ENCODE results near the gene MED4. TPM values are rescaled to one million over a fixed set of nuclear protein-coding genes. Genes with fewer than 3 reads are reported as not detected.

MED4 gene
- total RNA-seq, 4 donors from 2014 or later: 33.1 to 49.6 (median 37.7) TPM

GRCh38 chr13:48131533-48131932, 36.6 kb upstream of the MED4 start:
- DNase-seq (ENCODE audit: low spot score in 2 of 2): no peak
- TF ChIP-seq POLR2A (IDR thresholded peaks at IDR 0.05) (no peak), CTCF (IDR thresholded peaks at IDR 0.05) (no peak)
- 19 to 27% methylated on average over 2 of the region's 2 CpGs for WGBS, 2 donors
- no peak overlapping the region for H3K4me3 ChIP-seq (ENCODE audit: low read depth, poor library complexity, severe bottlenecking)
- intact Hi-C loops (cut with DNase I; ENCODE audit: low total_unique reads): no loop called here

- TF ChIP-seq CTCF (IDR thresholded peaks at IDR 0.05) (peak in 1 of 3 donors; percentile 15), POLR2A (IDR thresholded peaks at IDR 0.05) (no peak)
- WGBS, 2 donors: 15 to 18% methylated on average over 5 of the region's 5 CpGs
- no peak overlapping the region for H3K4me3 ChIP-seq (ENCODE audit: low read depth, poor library complexity, severe bottlenecking)
- DNase-seq (ENCODE audit: low spot score in 2 of 2): peak in 1 of 2 donors; percentile 64
- intact Hi-C loops (cut with DNase I; ENCODE audit: low total_unique reads): no loop called here
These were observed 32.3 kb upstream of the MED4 start for GRCh38 chr13:48126944-48127830.

GRCh38 chr13:48125794-48126228, 30.9 kb upstream of the MED4 start:
- DNase-seq (ENCODE audit: low spot score in 2 of 2): no peak
- TF ChIP-seq POLR2A (IDR thresholded peaks at IDR 0.05): no peak
- TF ChIP-seq CTCF (IDR thresholded peaks at IDR 0.05): no peak
- H3K4me3 ChIP-seq (ENCODE audit: low read depth, poor library complexity, severe bottlenecking): no peak overlapping the region
- intact Hi-C loops (cut with DNase I; ENCODE audit: low total_unique reads): no loop called here
- 41 to 49% methylated on average over 7 of the region's 7 CpGs for WGBS, 2 donors

- TF ChIP-seq POLR2A (IDR thresholded peaks at IDR 0.05): no peak
- TF ChIP-seq CTCF (IDR thresholded peaks at IDR 0.05): no peak
- no peak overlapping the region for H3K4me3 ChIP-seq (ENCODE audit: low read depth, poor library complexity, severe bottlenecking)
- 40 to 49% methylated on average over 8 of the region's 8 CpGs for WGBS, 2 donors
- intact Hi-C loops (cut with DNase I; ENCODE audit: low total_unique reads): no loop called here
- peak in 1 of 2 donors; percentile 18 for DNase-seq (ENCODE audit: low spot score in 2 of 2)
These were observed 28.9 kb upstream of the MED4 start for GRCh38 chr13:48123812-48124211.

- DNase-seq (ENCODE audit: low spot score in 2 of 2): no peak
- TF ChIP-seq POLR2A (IDR thresholded peaks at IDR 0.05) (no peak), CTCF (IDR thresholded peaks at IDR 0.05) (no peak)
- WGBS, 2 donors: 86 to 88% methylated on average over 4 of the region's 4 CpGs
- H3K4me3 ChIP-seq (ENCODE audit: low read depth, poor library complexity, severe bottlenecking): no peak overlapping the region
- intact Hi-C loops (cut with DNase I; ENCODE audit: low total_unique reads): no loop called here
These were observed 26.8 kb upstream of the MED4 start for GRCh38 chr13:48121733-48122132.
